Measurements from ENCODE around the gene ABCA12. TPM values are rescaled to one million over a fixed set of nuclear protein-coding genes. Genes with fewer than 3 reads are reported as not detected.

The ABCA12 gene
- total and polyA plus RNA-seq, 2 donors (not counting 3 experiments of a cell fraction or from before 2014, with no cell fraction given): not detected

- Histone ChIP-seq H3K9ac (replicated peaks; ENCODE audit: extremely low read depth, insufficient read depth, low read length) (no peak overlapping the region), H3K4me3 (replicated peaks in 1 of 3; ENCODE audit: insufficient read depth in 1 of 3, low read depth in 1 of 3, low read length in 3 of 3) (no peak overlapping the region), H3K79me2 (ENCODE audit: control insufficient read depth, insufficient read depth, low read length) (no peaks in the 10 kb centered on the region), H4K20me1 (replicated peaks; ENCODE audit: control insufficient read depth, extremely low read depth, insufficient read depth, low read length) (no peaks in the 10 kb centered on the region), H3K27me3 (ENCODE audit: control insufficient read depth in 2 of 2, insufficient read depth in 2 of 2, low read length in 2 of 2) (no peaks in the 10 kb centered on the region), H3K9me1 (replicated peaks; ENCODE audit: control insufficient read depth, extremely low read depth, insufficient read depth, low read length) (no peaks in the 10 kb centered on the region), H2AFZ (ENCODE audit: low read depth, low read length) (no peak overlapping the region), H3K9me3 (replicated peaks; ENCODE audit: control insufficient read depth, insufficient read depth, low read length) (no peaks in the 10 kb centered on the region), H3K4me2 (ENCODE audit: insufficient read depth, low read length) (no peak overlapping the region), H3K4me1 (ENCODE audit: control insufficient read depth, extremely low read depth, insufficient read depth, low read length) (no peaks in the 10 kb centered on the region), H3K36me3 (ENCODE audit: control insufficient read depth in 2 of 2, extremely low read depth in 1 of 2, insufficient read depth in 2 of 2, low read length in 2 of 2) (no peaks in the 10 kb centered on the region), H3K27ac (ENCODE audit: insufficient read depth, low read depth, low read length) (no peak overlapping the region)
- FAIRE-seq: no peak
- no TSS peak for BruUV-seq (replicated peaks)
- POLR2A ChIA-PET: no interaction called here
- intact Hi-C loops (cut with micrococcal nuclease): no loop called here
- dilution Hi-C loops (cut with MboI; ENCODE audit: extremely low pct_ligation_motif_present, low sequenced_read_pairs): no loop called here
- no peak for TF ChIP-seq GATA2 (IDR thresholded peaks at IDR 0.05; ENCODE audit: insufficient read depth, insufficient read length, low read depth, low read length)
- no peak for TF ChIP-seq POLR2AphosphoS5 (IDR thresholded peaks at IDR 0.05; ENCODE audit: insufficient read depth, low read depth, low read length)
- no peak for DNase-seq (ENCODE audit: low read depth, low spot score)
- CTCF ChIA-PET: no interaction called here
Measured at GRCh38 chr2:215119847-215120246, 18.6 kb downstream of the ABCA12 start.

GRCh38 chr2:215110918-215111317 is 27.5 kb downstream of the ABCA12 start:
- TF ChIP-seq GATA2 (IDR thresholded peaks at IDR 0.05; ENCODE audit: insufficient read depth, insufficient read length, low read depth, low read length) (no peak), CTCF (IDR thresholded peaks at IDR 0.05; ENCODE audit: extremely low read depth in 1 of 2, insufficient read depth in 1 of 2, low read depth in 1 of 2, low read length in 2 of 2) (no peak), MAX (IDR thresholded peaks at IDR 0.05; ENCODE audit: insufficient read depth, insufficient read length) (no peak), EZH2 (IDR thresholded peaks at IDR 0.05; ENCODE audit: borderline replicate concordance, low read depth, low read length, severe bottlenecking) (no peak), JUN (IDR thresholded peaks at IDR 0.05; ENCODE audit: borderline replicate concordance, insufficient read depth, insufficient read length, low read depth) (no peak), POLR2A (IDR thresholded peaks at IDR 0.05; ENCODE audit: low read depth, low read length) (no peak), POLR2AphosphoS5 (IDR thresholded peaks at IDR 0.05; ENCODE audit: insufficient read depth, low read depth, low read length) (no peak), MYC (IDR thresholded peaks at IDR 0.05; ENCODE audit: low read depth, low read length) (no peak), FOS (IDR thresholded peaks at IDR 0.05; ENCODE audit: borderline replicate concordance, insufficient read depth, low read length) (no peak)
- ChIA-PET CTCF (no interaction called here), POLR2A (no interaction called here)
- H2AFZ ChIP-seq (ENCODE audit: low read depth, low read length): no peak overlapping the region
- H4K20me1 ChIP-seq (replicated peaks; ENCODE audit: control insufficient read depth, extremely low read depth, insufficient read depth, low read length): no peaks in the 10 kb centered on the region
- intact Hi-C loops (cut with micrococcal nuclease) (no loop called here), dilution Hi-C loops (cut with MboI; ENCODE audit: extremely low pct_ligation_motif_present, low sequenced_read_pairs) (no loop called here)
- no peaks in the 10 kb centered on the region for H3K4me1 ChIP-seq (ENCODE audit: control insufficient read depth, extremely low read depth, insufficient read depth, low read length)
- FAIRE-seq (no peak), DNase-seq (ENCODE audit: low read depth, low spot score) (no peak)
- no peaks in the 10 kb centered on the region for H3K9me3 ChIP-seq (replicated peaks; ENCODE audit: control insufficient read depth, insufficient read depth, low read length)
- no peaks in the 10 kb centered on the region for H3K27me3 ChIP-seq (ENCODE audit: control insufficient read depth in 2 of 2, insufficient read depth in 2 of 2, low read length in 2 of 2)
- no peak overlapping the region for H3K4me2 ChIP-seq (ENCODE audit: insufficient read depth, low read length)
- H3K9me1 ChIP-seq (replicated peaks; ENCODE audit: control insufficient read depth, extremely low read depth, insufficient read depth, low read length): no peaks in the 10 kb centered on the region
- H3K79me2 ChIP-seq (ENCODE audit: control insufficient read depth, insufficient read depth, low read length): no peaks in the 10 kb centered on the region
- no peak overlapping the region for H3K9ac ChIP-seq (replicated peaks; ENCODE audit: extremely low read depth, insufficient read depth, low read length)
- no TSS peak for BruUV-seq (replicated peaks)
- no peak overlapping the region for H3K27ac ChIP-seq (ENCODE audit: insufficient read depth, low read depth, low read length)
- no peak overlapping the region for H3K4me3 ChIP-seq (replicated peaks in 1 of 3; ENCODE audit: insufficient read depth in 1 of 3, low read depth in 1 of 3, low read length in 3 of 3)
- no peaks in the 10 kb centered on the region for H3K36me3 ChIP-seq (ENCODE audit: control insufficient read depth in 2 of 2, extremely low read depth in 1 of 2, insufficient read depth in 2 of 2, low read length in 2 of 2)

Measured in endothelial cell of umbilical vein (primary cell).